Measurements from ENCODE around the gene FBXO4. TPM values are rescaled to one million over a fixed set of nuclear protein-coding genes. Genes with fewer than 3 reads are reported as not detected.
A peak's percentile ranks its signal among the peaks of the same experiment; 100 is the strongest.
"Not testable (repeated sequence)": the region's sequence is repeated elsewhere in the genome, so short reads cannot be mapped to it uniquely, and the experiment has no call there.

The FBXO4 gene
- total RNA-seq, 1 donor from 2014 or later, result 3.6 TPM

GRCh38 chr5:41918105-41918504 is 7.0 kb upstream of the FBXO4 start:
- intact Hi-C loops (cut with DNase I), result no loop called here
- no peak for ATAC-seq
- DNase-seq (ENCODE audit: missing footprints), result no peak

- ATAC-seq (no peak), DNase-seq (ENCODE audit: missing footprints) (no peak)
- intact Hi-C loops (cut with DNase I), result loop anchor here (10.0 kb wide), 1 partner anchor 674 kb away; no protein-coding TSS in a partner anchor
Observed at GRCh38 chr5:41921166-41921565, 3.9 kb upstream of the FBXO4 start.

- DNase-seq (ENCODE audit: missing footprints) (no peak), ATAC-seq (no peak)
- intact Hi-C loops (cut with DNase I), result loop anchor here (10.0 kb wide), 1 partner anchor 673 kb away; no protein-coding TSS in a partner anchor
Observed at GRCh38 chr5:41921874-41922273, 3.2 kb upstream of the FBXO4 start.

GRCh38 chr5:41924526-41924871 is 582 bp upstream of the FBXO4 start:
- intact Hi-C loops (cut with DNase I), result loop anchor here (2.0 to 10.0 kb wide), 3 partner anchors 20 to 670 kb away; partner anchors contain the start of gene RIMOC1
- ATAC-seq, result no peak
- DNase-seq (ENCODE audit: missing footprints), result no peak

GRCh38 chr5:41925555-41925951 is 472 bp downstream of the FBXO4 start:
- peak; percentile 38 for ATAC-seq
- intact Hi-C loops (cut with DNase I), result loop anchor here (2.0 to 10.0 kb wide), 4 partner anchors 21 to 842 kb away; partner anchors contain the start of gene RIMOC1
- DNase-seq (ENCODE audit: missing footprints), result peak; percentile 75

GRCh38 chr5:41927604-41928003 is 2.5 kb downstream of the FBXO4 start:
- no peak for DNase-seq (ENCODE audit: missing footprints)
- intact Hi-C loops (cut with DNase I), result loop anchor here (5.0 to 10.0 kb wide), 2 partner anchors 667 to 840 kb away; no protein-coding TSS in a partner anchor
- ATAC-seq, result no peak

- intact Hi-C loops (cut with DNase I), result loop anchor here (5.0 to 10.0 kb wide), 2 partner anchors 666 to 838 kb away; no protein-coding TSS in a partner anchor
- no peak for DNase-seq (ENCODE audit: missing footprints)
- ATAC-seq, result no peak
Observed at GRCh38 chr5:41929035-41929434, 4.0 kb downstream of the FBXO4 start.

GRCh38 chr5:41932770-41933169 is 7.7 kb downstream of the FBXO4 start:
- ATAC-seq (no peak), DNase-seq (ENCODE audit: missing footprints) (no peak)
- intact Hi-C loops (cut with DNase I), result no loop called here

- ATAC-seq (no peak), DNase-seq (ENCODE audit: missing footprints) (no peak)
- intact Hi-C loops (cut with DNase I), result no loop called here
Observed at GRCh38 chr5:41935544-41935943, 10.5 kb downstream of the FBXO4 start.

GRCh38 chr5:41940641-41941040 is 15.6 kb downstream of the FBXO4 start:
- ATAC-seq, result no peak
- intact Hi-C loops (cut with DNase I), result no loop called here
- no peak for DNase-seq (ENCODE audit: missing footprints)

- DNase-seq (ENCODE audit: missing footprints); ATAC-seq; intact Hi-C loops (cut with DNase I): not testable (repeated sequence)
Observed at GRCh38 chr5:41945332-41945955, 20.4 kb downstream of the FBXO4 start.

- intact Hi-C loops (cut with DNase I), result no loop called here
- DNase-seq (ENCODE audit: missing footprints), result no peak
- ATAC-seq, result no peak
Observed at GRCh38 chr5:41951224-41951623, 26.1 kb downstream of the FBXO4 start.

GRCh38 chr5:41954286-41954685 is 29.2 kb downstream of the FBXO4 start:
- intact Hi-C loops (cut with DNase I), result no loop called here
- no peak for DNase-seq (ENCODE audit: missing footprints)
- ATAC-seq, result no peak

- DNase-seq (ENCODE audit: missing footprints) (no peak), ATAC-seq (no peak)
- intact Hi-C loops (cut with DNase I), result no loop called here
Observed at GRCh38 chr5:41955432-41956024, 30.4 kb downstream of the FBXO4 start.

- DNase-seq (ENCODE audit: missing footprints) (no peak), ATAC-seq (no peak)
- intact Hi-C loops (cut with DNase I), result no loop called here
Observed at GRCh38 chr5:41956943-41957342, 31.9 kb downstream of the FBXO4 start.

- DNase-seq (ENCODE audit: missing footprints) (no peak), ATAC-seq (no peak)
- intact Hi-C loops (cut with DNase I), result no loop called here
Observed at GRCh38 chr5:41960481-41960880, 35.4 kb downstream of the FBXO4 start.

- intact Hi-C loops (cut with DNase I), result no loop called here
- DNase-seq (ENCODE audit: missing footprints), result no peak
- ATAC-seq, result no peak
Observed at GRCh38 chr5:41961736-41962135, 36.7 kb downstream of the FBXO4 start.

GRCh38 chr5:41962491-41962890 is 37.4 kb downstream of the FBXO4 start:
- intact Hi-C loops (cut with DNase I), result no loop called here
- DNase-seq (ENCODE audit: missing footprints), result no peak
- ATAC-seq, result no peak

GRCh38 chr5:41966401-41967105 is 41.5 kb downstream of the FBXO4 start:
- intact Hi-C loops (cut with DNase I), result no loop called here
- no peak for ATAC-seq
- no peak for DNase-seq (ENCODE audit: missing footprints)

- intact Hi-C loops (cut with DNase I), result no loop called here
- ATAC-seq, result no peak
- DNase-seq (ENCODE audit: missing footprints), result no peak
Observed at GRCh38 chr5:41967401-41967800, 42.3 kb downstream of the FBXO4 start.
